ENCODE measurements around the gene TEFM.

Gene TEFM

DNA sequence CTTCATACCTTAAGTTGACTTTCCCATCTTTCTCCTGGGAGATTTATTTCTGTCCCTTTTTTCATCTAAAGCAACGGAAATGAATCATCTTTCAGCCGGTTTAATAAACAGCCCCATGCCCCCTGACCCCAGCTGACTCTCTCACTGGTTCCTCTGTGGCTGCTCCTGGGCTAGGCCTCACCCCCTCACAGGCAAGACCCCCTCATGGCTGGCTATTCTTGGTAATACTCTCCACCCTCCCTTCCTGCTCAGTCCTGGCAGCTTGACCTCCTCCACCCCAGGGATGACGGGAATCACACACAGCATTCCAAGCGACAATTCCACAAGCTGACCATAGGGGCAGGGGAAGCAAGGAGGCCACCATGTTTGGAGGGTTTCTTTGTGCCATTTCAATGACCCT, 14.2 kb upstream of the TEFM start:
- Histone ChIP-seq H3K9me3 (ENCODE audit: low read length) (no peaks in the 10 kb centered on the region), H2AFZ (ENCODE audit: low read length) (no peak overlapping the region), H3K36me3 (ENCODE audit: insufficient read depth, low read length) (no peaks in the 10 kb centered on the region), H3K4me2 (ENCODE audit: low read length) (no peak overlapping the region), H3K27ac (ENCODE audit: low read depth, low read length, poor library complexity, severe bottlenecking) (no peak overlapping the region), H3F3A (ENCODE audit: insufficient read depth, low read length) (no peaks in the 10 kb centered on the region), H3K4me1 (ENCODE audit: insufficient read depth, low read length, severe bottlenecking) (peaks cover 19% of the 10 kb centered on the region), H3K27me3 (ENCODE audit: insufficient read depth, low read length) (no peaks in the 10 kb centered on the region), H3K9ac (ENCODE audit: low read length) (no peak overlapping the region), H3K9me2 (ENCODE audit: low read depth, low read length) (no peaks in the 10 kb centered on the region), H3K4me3 (ENCODE audit: low read depth, low read length, poor library complexity, severe bottlenecking) (no peak overlapping the region), H3K79me2 (ENCODE audit: insufficient read depth, low read length) (no peaks in the 10 kb centered on the region), H4K20me1 (ENCODE audit: insufficient read depth, low read length) (no peaks in the 10 kb centered on the region)
- TF ChIP-seq, protein P1, sequence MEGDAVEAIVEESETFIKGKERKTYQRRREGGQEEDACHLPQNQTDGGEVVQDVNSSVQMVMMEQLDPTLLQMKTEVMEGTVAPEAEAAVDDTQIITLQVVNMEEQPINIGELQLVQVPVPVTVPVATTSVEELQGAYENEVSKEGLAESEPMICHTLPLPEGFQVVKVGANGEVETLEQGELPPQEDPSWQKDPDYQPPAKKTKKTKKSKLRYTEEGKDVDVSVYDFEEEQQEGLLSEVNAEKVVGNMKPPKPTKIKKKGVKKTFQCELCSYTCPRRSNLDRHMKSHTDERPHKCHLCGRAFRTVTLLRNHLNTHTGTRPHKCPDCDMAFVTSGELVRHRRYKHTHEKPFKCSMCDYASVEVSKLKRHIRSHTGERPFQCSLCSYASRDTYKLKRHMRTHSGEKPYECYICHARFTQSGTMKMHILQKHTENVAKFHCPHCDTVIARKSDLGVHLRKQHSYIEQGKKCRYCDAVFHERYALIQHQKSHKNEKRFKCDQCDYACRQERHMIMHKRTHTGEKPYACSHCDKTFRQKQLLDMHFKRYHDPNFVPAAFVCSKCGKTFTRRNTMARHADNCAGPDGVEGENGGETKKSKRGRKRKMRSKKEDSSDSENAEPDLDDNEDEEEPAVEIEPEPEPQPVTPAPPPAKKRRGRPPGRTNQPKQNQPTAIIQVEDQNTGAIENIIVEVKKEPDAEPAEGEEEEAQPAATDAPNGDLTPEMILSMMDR (IDR thresholded peaks at IDR 0.05; ENCODE audit: low read length) = no peak
- no peak for TF ChIP-seq EZH2 (IDR thresholded peaks at IDR 0.05; ENCODE audit: borderline replicate concordance, low read length)

DNA sequence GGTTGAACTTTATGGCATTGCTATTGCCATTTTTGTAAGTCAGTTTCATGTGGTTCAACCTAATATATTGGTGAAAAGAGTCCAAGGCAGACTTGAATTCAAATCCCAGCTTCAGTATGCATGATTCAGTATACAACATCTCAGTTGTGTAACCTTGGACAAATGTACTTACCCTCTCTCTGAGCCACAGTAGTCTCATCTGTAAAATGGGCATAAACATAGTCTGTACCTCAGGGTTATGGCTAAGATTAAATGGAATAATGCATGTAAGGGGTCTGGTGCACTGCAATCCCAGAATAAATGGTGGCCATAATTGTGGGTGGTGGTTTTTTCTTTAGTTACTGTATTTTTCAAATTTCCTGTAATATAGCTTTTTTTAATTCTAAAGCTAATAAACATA, 11.0 kb upstream of the TEFM start:
- H3K27ac ChIP-seq (ENCODE audit: low read depth, low read length, poor library complexity, severe bottlenecking) = no peak overlapping the region
- H3F3A ChIP-seq (ENCODE audit: insufficient read depth, low read length) = no peaks in the 10 kb centered on the region
- no peaks in the 10 kb centered on the region for H3K9me2 ChIP-seq (ENCODE audit: low read depth, low read length)
- H3K27me3 ChIP-seq (ENCODE audit: insufficient read depth, low read length) = no peaks in the 10 kb centered on the region
- no peak overlapping the region for H2AFZ ChIP-seq (ENCODE audit: low read length)
- TF ChIP-seq EZH2 (IDR thresholded peaks at IDR 0.05; ENCODE audit: borderline replicate concordance, low read length) = no peak
- TF ChIP-seq, protein P1 (IDR thresholded peaks at IDR 0.05; ENCODE audit: low read length) = no peak
- no peak overlapping the region for H3K4me3 ChIP-seq (ENCODE audit: low read depth, low read length, poor library complexity, severe bottlenecking)
- H3K79me2 ChIP-seq (ENCODE audit: insufficient read depth, low read length) = no peaks in the 10 kb centered on the region
- H3K36me3 ChIP-seq (ENCODE audit: insufficient read depth, low read length) = no peaks in the 10 kb centered on the region
- H3K4me2 ChIP-seq (ENCODE audit: low read length) = no peak overlapping the region
- no peaks in the 10 kb centered on the region for H4K20me1 ChIP-seq (ENCODE audit: insufficient read depth, low read length)
- H3K4me1 ChIP-seq (ENCODE audit: insufficient read depth, low read length, severe bottlenecking) = peaks cover 11% of the 10 kb centered on the region
- H3K9ac ChIP-seq (ENCODE audit: low read length) = no peak overlapping the region
- H3K9me3 ChIP-seq (ENCODE audit: low read length) = no peaks in the 10 kb centered on the region

DNA sequence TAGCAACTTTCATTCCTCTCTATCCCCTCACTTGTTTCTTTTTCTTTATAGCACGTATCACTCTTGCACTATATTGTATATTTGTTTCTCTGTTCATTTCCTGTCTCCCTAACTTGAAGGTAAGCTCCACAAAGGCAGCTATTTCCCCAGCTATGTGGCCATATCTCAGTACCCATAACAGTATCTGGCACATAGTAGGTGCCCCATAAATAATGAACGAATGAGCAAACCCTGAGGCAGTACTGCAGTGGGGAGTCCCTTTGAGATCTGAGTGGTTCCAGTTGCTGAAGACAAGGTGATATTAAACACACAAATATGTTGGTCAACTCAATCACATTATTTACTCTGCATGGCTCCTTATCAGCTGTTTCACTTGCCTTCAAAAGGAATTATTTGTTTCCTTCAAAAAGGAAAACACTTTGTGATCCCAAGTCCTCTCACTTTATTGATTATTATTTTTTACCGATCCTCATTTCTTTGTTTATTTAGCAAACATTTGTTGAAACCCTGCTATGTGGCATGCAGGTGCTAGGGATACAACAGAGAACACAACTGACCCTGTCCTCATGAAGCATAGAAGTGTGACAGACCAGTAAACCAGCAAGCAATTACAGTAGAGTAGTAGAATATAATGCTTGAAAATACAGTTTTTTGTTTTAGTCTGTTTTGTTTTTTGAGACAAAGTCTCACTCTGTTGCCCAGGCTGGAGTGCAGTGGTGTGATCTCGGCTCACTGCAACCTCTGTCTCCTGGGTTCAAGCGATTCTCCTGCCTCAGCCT, 10.0 kb upstream of the TEFM start:
- H3K36me3 ChIP-seq (ENCODE audit: insufficient read depth, low read length) = no peaks in the 10 kb centered on the region
- H2AFZ ChIP-seq (ENCODE audit: low read length) = no peak overlapping the region
- H3K4me1 ChIP-seq (ENCODE audit: insufficient read depth, low read length, severe bottlenecking) = peaks cover 2% of the 10 kb centered on the region
- no peaks in the 10 kb centered on the region for H3K9me2 ChIP-seq (ENCODE audit: low read depth, low read length)
- TF ChIP-seq, protein P1 (IDR thresholded peaks at IDR 0.05; ENCODE audit: low read length) = no peak
- no peak for TF ChIP-seq EZH2 (IDR thresholded peaks at IDR 0.05; ENCODE audit: borderline replicate concordance, low read length)
- H3K9me3 ChIP-seq (ENCODE audit: low read length) = no peaks in the 10 kb centered on the region
- no peak overlapping the region for H3K27ac ChIP-seq (ENCODE audit: low read depth, low read length, poor library complexity, severe bottlenecking)
- no peaks in the 10 kb centered on the region for H3K27me3 ChIP-seq (ENCODE audit: insufficient read depth, low read length)
- no peaks in the 10 kb centered on the region for H3K79me2 ChIP-seq (ENCODE audit: insufficient read depth, low read length)
- H3K9ac ChIP-seq (ENCODE audit: low read length) = no peak overlapping the region
- H4K20me1 ChIP-seq (ENCODE audit: insufficient read depth, low read length) = no peaks in the 10 kb centered on the region
- H3K4me3 ChIP-seq (ENCODE audit: low read depth, low read length, poor library complexity, severe bottlenecking) = no peak overlapping the region
- H3K4me2 ChIP-seq (ENCODE audit: low read length) = no peak overlapping the region
- no peaks in the 10 kb centered on the region for H3F3A ChIP-seq (ENCODE audit: insufficient read depth, low read length)
